MCF 10A (cell line): Measurements from ENCODE around the gene TBC1D10B. TPM values are rescaled to one million over a fixed set of nuclear protein-coding genes. Genes with fewer than 3 reads are reported as not detected.

ENCODE experiments used
- BruUV-seq: library from RNA; stranded (reverse); fragments of 400-500 nt; replicated peaks from 2 replicates; lab custom pipeline; 2021; lab: Mats Ljungman, UMichigan
- CTCF ChIA-PET: fragments of 300-600 bp; sonication (Branson Sonifier 250); formaldehyde crosslinking; extraction: SDS; loops from one replicate; lab custom pipeline; 2021; ENCODE audit warnings: antibody characterized with exemption, inconsistent platforms; lab: Yijun Ruan, JAX
- POLR2A ChIA-PET: fragments of 300-600, 350-650 bp; sonication (Branson Sonifier 250); formaldehyde crosslinking; extraction: SDS; loops from one replicate; lab custom pipeline; 2020; ENCODE audit warnings: antibody characterized with exemption, inconsistent platforms; lab: Yijun Ruan, JAX
- DNase-seq: peaks from one replicate; pipeline ENCODE4 v3.0.0-alpha.2; 2018; ENCODE audit not compliant: unreplicated experiment
- H3K27ac Mint-ChIP-seq: one replicate; pipeline ENCODE4 v1.8.0; 2022; ENCODE audit warnings: mild to moderate bottlenecking, low read depth, mixed read lengths; ENCODE audit not compliant: unreplicated experiment
- H3K27me3 Mint-ChIP-seq: one replicate; pipeline ENCODE4 v1.8.0; 2022; ENCODE audit warnings: mixed read lengths; ENCODE audit not compliant: insufficient read depth, unreplicated experiment
- H3K36me3 Mint-ChIP-seq: one replicate; pipeline ENCODE4 v1.8.0; 2022; ENCODE audit warnings: mild to moderate bottlenecking, moderate library complexity, mixed read lengths; ENCODE audit not compliant: insufficient read depth, unreplicated experiment
- H3K4me1 Mint-ChIP-seq: one replicate; pipeline ENCODE4 v1.8.0; 2022; ENCODE audit warnings: mixed read lengths; ENCODE audit not compliant: insufficient read depth, unreplicated experiment
- H3K4me3 Mint-ChIP-seq: one replicate; pipeline ENCODE4 v1.8.0; 2022; ENCODE audit warnings: mild to moderate bottlenecking, moderate library complexity, mixed read lengths; ENCODE audit not compliant: unreplicated experiment
- H3K9me3 Mint-ChIP-seq: one replicate; pipeline ENCODE4 v1.8.0; 2022; ENCODE audit warnings: mixed read lengths; ENCODE audit not compliant: unreplicated experiment
- CTCF ChIP-seq: fragments of 200-600 bp; IDR thresholded peaks from one replicate; pipeline ENCODE4 v1.8.0; 2022; ENCODE audit warnings: antibody characterized with exemption, mild to moderate bottlenecking; ENCODE audit not compliant: unreplicated experiment
- intact Hi-C: fragments of 100-400 bp; cut with micrococcal nuclease; formaldehyde crosslinking; loops from 2 replicates; pipeline ENCODE4 v1.14.1; 2022
- total RNA-seq: library from RNA; stranded (reverse); gene quantifications from 2 replicates; pipeline ENCODE4 v1.2.3, GENCODE V29; 2022

TBC1D10B gene
- total RNA-seq, 1 experiment from 2014 or later: 48.0 TPM

GRCh38 chr16:30399435-30400186 is 29.3 kb upstream of the TBC1D10B start:
- Mint-ChIP-seq H3K4me3 (peak overlapping the region; percentile 70), H3K27ac (peak overlapping the region; percentile 59), H3K4me1 (peaks cover 7% of the 10 kb centered on the region), H3K36me3 (no peaks in the 10 kb centered on the region), H3K27me3 (peaks cover 11% of the 10 kb centered on the region), H3K9me3 (no peaks in the 10 kb centered on the region)
- intact Hi-C loops: loop anchor here (10.0 kb wide), 1 partner anchor 305 kb away; the partner anchor contains the start of genes TBX6 and YPEL3
- no peak for TF ChIP-seq CTCF
- BruUV-seq: no TSS peak
- ChIA-PET CTCF (interaction anchor here (0.6 to 2.7 kb wide), 3 partner anchors 10 to 19 kb away, joined by 3 to 13 read pairs (median 3); no protein-coding TSS in a partner anchor), POLR2A (interaction anchor here (0.7 to 1.2 kb wide), 4 partner anchors 10 to 324 kb away, joined by 3 to 6 read pairs (median 4); partner anchors contain the start of genes DCTPP1 and ZNF689)
- DNase-seq: no peak

- Mint-ChIP-seq H3K27me3 (peaks cover 3% of the 10 kb centered on the region), H3K4me3 (no peak overlapping the region), H3K9me3 (no peaks in the 10 kb centered on the region), H3K4me1 (peaks cover 7% of the 10 kb centered on the region), H3K36me3 (no peaks in the 10 kb centered on the region), H3K27ac (peak overlapping the region; percentile 27)
- no peak for TF ChIP-seq CTCF
- ChIA-PET CTCF (interaction anchor here (0.6 to 2.7 kb wide), 4 partner anchors 10 to 231 kb away, joined by 3 to 13 read pairs (median 4); no protein-coding TSS in a partner anchor), POLR2A (interaction anchor here (0.7 to 1.3 kb wide), 4 partner anchors 21 to 212 kb away, joined by 3 to 6 read pairs (median 4); partner anchors contain the start of genes CD2BP2, DCTPP1 and ZNF689)
- intact Hi-C loops: no loop called here
- no peak for DNase-seq
- BruUV-seq: no TSS peak
These were observed 28.6 kb upstream of the TBC1D10B start for GRCh38 chr16:30398661-30399434.

- Mint-ChIP-seq H3K4me3 (no peak overlapping the region), H3K9me3 (no peaks in the 10 kb centered on the region), H3K27me3 (no peaks in the 10 kb centered on the region), H3K27ac (no peak overlapping the region), H3K36me3 (no peaks in the 10 kb centered on the region), H3K4me1 (peaks cover 7% of the 10 kb centered on the region)
- no peak for TF ChIP-seq CTCF
- intact Hi-C loops: no loop called here
- ChIA-PET POLR2A (interaction anchor here (0.7 to 4.8 kb wide), 4 partner anchors 9 to 159 kb away, joined by 3 to 66 read pairs (median 4); partner anchors contain the start of genes CD2BP2 and ZNF771), CTCF (interaction anchor here (0.8 to 2.7 kb wide), 3 partner anchors 11 to 231 kb away, joined by 3 to 13 read pairs (median 5); no protein-coding TSS in a partner anchor)
- no peak for DNase-seq
- no TSS peak for BruUV-seq
These were observed 27.7 kb upstream of the TBC1D10B start for GRCh38 chr16:30397776-30398660.
